Left renal pelvis (tissue), 4 donors: ENCODE measurements around the gene ABHD2. TPM values are rescaled to one million over a fixed set of nuclear protein-coding genes. Genes with fewer than 3 reads are reported as not detected.
"Not testable (repeated sequence)": the region's sequence is repeated elsewhere in the genome, so short reads cannot be mapped to it uniquely, and the experiment has no call there.

Experiments
- DNase-seq, 4 donors: peaks; one replicate each; pipeline ENCODE4 v3.0.0-alpha.2; 2013; ENCODE audit warnings: low read depth in 4 of 4, low spot score in 3 of 4
- polyA plus RNA-seq, 4 donors: library from polyadenylated mRNA; unstranded; fragments of 120-200 nt; gene quantifications; one replicate each; pipeline ENCODE4 v1.2.1, GENCODE V29; 2013; ENCODE audit not compliant: insufficient read length in 4 of 4

The ABHD2 gene
- 10 to 100 TPM; 28.2 to 40.0 (median 29.6) TPM for polyA plus RNA-seq

- DNase-seq = peak; percentile 98 to 99 (median 99)
Measured at GRCh38 chr15:89087830-89088604, at the start of gene ABHD2. Gene ABHD2, plus strand, starts transcription at chr15:89088456. Its CDS starts 27,872 bp downstream, at chr15:89116328.

GRCh38 chr15:89039142-89039541, 49.1 kb upstream of the ABHD2 start:
- no peak for DNase-seq

GRCh38 chr15:89041507-89041906, 46.7 kb upstream of the ABHD2 start:
- DNase-seq = no peak

GRCh38 chr15:89042387-89042786, 45.9 kb upstream of the ABHD2 start:
- no peak for DNase-seq

GRCh38 chr15:89043031-89044002, 44.9 kb upstream of the ABHD2 start:
- no peak for DNase-seq

GRCh38 chr15:89049016-89049666, 39.1 kb upstream of the ABHD2 start:
- DNase-seq = not testable (repeated sequence)

GRCh38 chr15:89051875-89052274, 36.4 kb upstream of the ABHD2 start:
- DNase-seq = peak in 1 of 4 donors; percentile 28

GRCh38 chr15:89052474-89052873, 35.8 kb upstream of the ABHD2 start:
- no peak for DNase-seq

- DNase-seq = no peak
Measured at GRCh38 chr15:89054873-89055272, 33.4 kb upstream of the ABHD2 start.

GRCh38 chr15:89057506-89058133, 30.6 kb upstream of the ABHD2 start:
- peak in 2 of 4 donors; percentile 42 for DNase-seq

- DNase-seq = no peak
Measured at GRCh38 chr15:89058376-89058775, 29.9 kb upstream of the ABHD2 start.

- DNase-seq = no peak
Measured at GRCh38 chr15:89058876-89059405, 29.3 kb upstream of the ABHD2 start.

GRCh38 chr15:89066280-89066679, 22.0 kb upstream of the ABHD2 start:
- DNase-seq = no peak

GRCh38 chr15:89067751-89068150, 20.5 kb upstream of the ABHD2 start:
- no peak for DNase-seq

- no peak for DNase-seq
Measured at GRCh38 chr15:89068325-89068784, 19.9 kb upstream of the ABHD2 start.

GRCh38 chr15:89070197-89071124, 17.8 kb upstream of the ABHD2 start:
- DNase-seq = no peak

GRCh38 chr15:89071471-89071870, 16.8 kb upstream of the ABHD2 start:
- DNase-seq = no peak

GRCh38 chr15:89072277-89072869, 15.9 kb upstream of the ABHD2 start:
- DNase-seq = no peak
